ENCODE measurements around the gene CNTNAP5.

CNTNAP5 gene

DNA sequence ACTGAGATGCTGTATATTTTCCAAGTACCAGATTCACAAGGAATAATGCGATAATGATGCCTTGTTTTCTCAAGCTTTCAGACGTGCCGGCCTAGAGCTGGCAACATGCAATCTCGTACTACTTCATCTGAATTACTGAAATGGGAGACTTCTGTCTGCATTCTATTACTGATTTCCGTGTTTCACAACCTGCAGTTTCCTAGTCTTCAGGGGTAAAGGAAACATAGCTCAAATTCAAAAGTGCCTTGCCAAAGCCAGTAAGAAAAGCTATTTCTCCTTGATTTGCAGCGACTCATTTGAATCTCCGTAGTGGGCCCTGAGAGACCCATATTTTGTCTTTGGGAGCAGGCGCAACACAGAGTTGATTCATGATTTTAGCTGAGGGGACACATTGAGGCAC lies 289.0 kb downstream of the CNTNAP5 start:
- H3K9me3 Mint-ChIP-seq = peaks cover 5 to 13% of the 10 kb centered on the region in 2 donors
- no peak overlapping the region for H3K27ac Mint-ChIP-seq
- no peaks in the 10 kb centered on the region for H3K4me1 Mint-ChIP-seq (ENCODE audit: low read depth in 2 of 2)
- no peaks in the 10 kb centered on the region for H3K36me3 Mint-ChIP-seq (ENCODE audit: insufficient read depth)
- H3K27me3 Mint-ChIP-seq = no peaks in the 10 kb centered on the region
- DNase-seq (no peak), ATAC-seq (replicated peaks) (no peak)
- no peak overlapping the region for H3K4me3 Mint-ChIP-seq

DNA sequence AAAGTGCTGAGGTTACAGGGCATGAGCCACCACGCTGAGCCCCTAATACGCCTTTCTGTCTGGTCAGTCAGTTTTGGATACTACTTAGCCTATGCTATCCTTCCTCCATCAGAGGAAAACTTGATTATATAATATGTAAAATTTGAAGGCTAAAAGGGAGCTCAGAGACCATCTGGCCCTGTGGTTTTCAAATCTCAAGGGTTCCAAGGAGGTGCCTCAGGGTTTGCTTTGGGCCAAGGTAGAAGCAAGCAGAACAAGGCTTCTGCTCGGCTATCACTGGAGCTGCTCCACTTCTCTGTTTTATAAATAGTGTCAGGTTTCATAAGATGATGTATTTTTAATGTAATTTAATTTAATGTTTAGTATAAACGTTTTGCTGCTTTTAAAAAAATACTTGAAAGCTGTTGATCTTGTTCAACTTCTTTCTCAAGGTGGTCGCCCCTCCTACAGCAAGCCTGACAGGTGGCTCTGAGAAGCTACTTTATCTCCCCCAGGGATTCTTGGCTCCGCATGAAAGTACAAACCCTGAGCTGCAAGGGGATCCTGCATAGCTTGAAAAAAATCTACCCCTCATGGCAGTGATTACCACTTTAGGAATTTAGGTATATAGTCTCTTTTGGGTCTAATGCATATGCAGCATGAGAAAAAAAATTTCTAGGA lies 290.3 kb downstream of the CNTNAP5 start:
- Mint-ChIP-seq H3K36me3 (ENCODE audit: insufficient read depth) (no peaks in the 10 kb centered on the region), H3K9me3 (peaks cover 8 to 20% of the 10 kb centered on the region in 2 donors), H3K27ac (no peak overlapping the region), H3K27me3 (no peaks in the 10 kb centered on the region), H3K4me1 (ENCODE audit: low read depth in 2 of 2) (no peaks in the 10 kb centered on the region), H3K4me3 (no peak overlapping the region)
- ATAC-seq (replicated peaks) (no peak), DNase-seq (no peak)

DNA sequence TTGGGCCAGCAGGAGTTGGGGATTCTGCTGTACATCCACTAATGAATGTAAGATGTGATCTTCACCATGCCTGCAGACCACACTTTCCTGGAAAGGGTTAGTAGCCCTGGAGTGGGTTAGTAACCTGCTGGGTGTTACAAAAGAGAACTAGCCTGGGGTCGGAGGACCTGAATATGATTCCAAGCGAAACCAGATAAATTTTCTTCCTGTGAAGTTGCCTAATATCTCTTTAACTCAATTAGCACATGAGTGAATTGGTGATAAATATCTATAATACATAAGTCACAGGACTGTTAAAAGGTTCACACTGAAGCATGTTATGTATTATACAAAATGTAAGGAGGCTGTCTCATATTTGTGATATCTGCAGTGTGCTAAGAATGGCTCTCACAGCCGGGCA lies 291.0 kb downstream of the CNTNAP5 start:
- Mint-ChIP-seq H3K4me1 (ENCODE audit: low read depth in 2 of 2) (no peaks in the 10 kb centered on the region), H3K27me3 (no peaks in the 10 kb centered on the region), H3K4me3 (no peak overlapping the region), H3K36me3 (ENCODE audit: insufficient read depth) (no peaks in the 10 kb centered on the region), H3K27ac (no peak overlapping the region), H3K9me3 (peaks cover 11 to 23% of the 10 kb centered on the region in 2 donors)
- DNase-seq = no peak
- ATAC-seq (replicated peaks) = no peak

DNA sequence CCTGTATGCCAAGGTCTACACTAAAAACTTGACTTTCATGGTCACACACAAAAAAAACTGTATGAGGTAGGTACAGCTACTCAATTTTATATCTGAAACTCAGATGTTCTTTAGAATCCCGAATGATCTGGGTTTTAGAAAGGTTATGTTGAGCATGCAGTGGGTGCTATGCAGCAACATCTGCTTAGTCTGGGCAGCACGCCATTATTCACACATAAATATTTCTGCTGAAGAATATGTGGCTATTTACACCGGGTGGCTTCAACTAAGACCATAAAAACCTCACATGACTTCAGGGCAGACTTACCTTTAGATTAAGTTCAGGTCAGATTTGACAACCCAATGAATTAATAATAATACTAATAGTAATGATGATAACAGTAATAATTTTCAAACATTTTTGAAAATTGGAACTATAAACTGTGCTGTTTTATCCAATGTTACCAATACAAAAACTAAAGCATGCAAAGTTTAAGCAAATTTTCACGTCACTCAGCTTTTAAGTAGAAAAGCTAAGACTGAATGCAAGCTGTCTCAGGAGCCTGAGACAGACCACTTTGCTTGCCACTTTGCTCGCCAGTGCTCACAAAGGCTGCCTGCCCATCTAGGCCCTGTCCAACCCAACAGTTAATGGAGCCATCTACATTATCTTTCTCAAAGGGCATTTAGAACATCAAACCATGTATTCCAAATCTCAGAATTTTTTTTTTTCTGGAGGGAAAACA lies 292.0 kb downstream of the CNTNAP5 start:
- Mint-ChIP-seq H3K9me3 (peaks cover 9 to 16% of the 10 kb centered on the region in 2 donors), H3K36me3 (ENCODE audit: insufficient read depth) (no peaks in the 10 kb centered on the region), H3K4me3 (no peak overlapping the region), H3K27me3 (no peaks in the 10 kb centered on the region), H3K4me1 (ENCODE audit: low read depth in 2 of 2) (no peaks in the 10 kb centered on the region), H3K27ac (no peak overlapping the region)
- ATAC-seq (replicated peaks) (no peak), DNase-seq (no peak)

DNA sequence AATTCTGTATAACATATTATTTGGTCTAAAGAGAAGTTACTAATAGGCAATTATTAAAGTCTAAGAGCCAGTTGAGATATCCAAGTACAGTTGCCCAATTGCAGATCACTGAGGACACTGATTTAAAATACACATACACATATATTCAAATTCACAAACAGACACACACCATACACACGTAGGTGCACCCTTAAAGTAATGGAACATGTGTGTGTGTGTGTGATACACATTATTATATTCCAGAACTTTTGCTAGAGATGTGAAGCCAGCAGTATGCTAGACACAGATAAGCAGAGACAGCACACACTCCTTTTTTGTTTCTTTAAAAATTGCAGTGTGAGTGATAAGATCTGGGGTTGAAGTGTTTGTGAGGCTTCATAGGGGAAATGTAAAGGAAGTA lies 292.5 kb downstream of the CNTNAP5 start:
- peaks cover 9 to 15% of the 10 kb centered on the region in 2 donors for H3K9me3 Mint-ChIP-seq
- H3K4me1 Mint-ChIP-seq (ENCODE audit: low read depth in 2 of 2) = no peaks in the 10 kb centered on the region
- H3K27ac Mint-ChIP-seq = no peak overlapping the region
- no peaks in the 10 kb centered on the region for H3K36me3 Mint-ChIP-seq (ENCODE audit: insufficient read depth)
- H3K27me3 Mint-ChIP-seq = no peaks in the 10 kb centered on the region
- no peak for ATAC-seq (replicated peaks)
- DNase-seq = no peak
- no peak overlapping the region for H3K4me3 Mint-ChIP-seq

DNA sequence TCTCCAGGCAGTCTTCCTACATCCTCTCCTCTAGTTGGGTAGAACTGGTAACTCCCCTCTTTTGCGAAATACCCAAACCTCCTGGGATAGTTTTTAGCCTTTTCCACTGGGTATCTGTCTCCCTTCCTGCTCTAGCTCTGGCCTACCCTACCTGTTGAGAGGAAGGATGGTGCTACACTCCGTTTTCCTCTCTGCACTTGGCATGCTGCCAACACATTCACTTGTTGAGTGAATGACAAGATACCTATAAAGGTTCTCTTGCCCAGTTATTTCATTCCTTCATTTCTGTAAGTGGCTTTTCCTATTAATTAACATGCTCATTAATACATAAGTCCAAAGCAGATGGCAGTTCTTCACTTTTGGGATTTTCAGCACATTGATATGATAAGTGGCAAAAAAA lies 293.8 kb downstream of the CNTNAP5 start:
- H3K4me3 Mint-ChIP-seq = no peak overlapping the region
- H3K4me1 Mint-ChIP-seq (ENCODE audit: low read depth in 2 of 2) = no peaks in the 10 kb centered on the region
- no peaks in the 10 kb centered on the region for H3K36me3 Mint-ChIP-seq (ENCODE audit: insufficient read depth)
- no peaks in the 10 kb centered on the region for H3K27me3 Mint-ChIP-seq
- DNase-seq (no peak), ATAC-seq (replicated peaks) (no peak)
- H3K9me3 Mint-ChIP-seq = peaks cover 11 to 21% of the 10 kb centered on the region in 2 donors
- H3K27ac Mint-ChIP-seq = no peak overlapping the region

DNA sequence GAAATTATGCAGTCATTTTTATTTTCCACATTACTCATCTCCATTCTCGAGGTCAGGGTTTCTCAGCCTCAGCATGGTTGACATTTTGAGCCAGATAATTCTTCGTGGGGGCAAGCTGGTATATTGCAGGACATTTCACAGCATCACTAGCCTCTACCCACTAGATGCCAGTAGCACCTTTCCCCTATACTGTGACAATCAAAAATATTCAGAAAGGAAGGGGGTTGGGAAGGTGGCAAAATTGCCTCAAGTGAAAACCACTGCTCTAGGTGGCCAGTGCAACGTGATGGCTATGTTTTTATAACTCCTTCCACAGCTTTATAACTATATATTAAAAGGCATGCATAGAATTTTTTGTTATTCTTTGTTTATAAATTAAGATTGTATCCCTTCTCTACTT lies 294.5 kb downstream of the CNTNAP5 start:
- no peaks in the 10 kb centered on the region for H3K4me1 Mint-ChIP-seq (ENCODE audit: low read depth in 2 of 2)
- no peaks in the 10 kb centered on the region for H3K27me3 Mint-ChIP-seq
- ATAC-seq (replicated peaks) (no peak), DNase-seq (no peak)
- H3K36me3 Mint-ChIP-seq (ENCODE audit: insufficient read depth) = no peaks in the 10 kb centered on the region
- H3K9me3 Mint-ChIP-seq = peaks cover 15 to 28% of the 10 kb centered on the region in 2 donors
- no peak overlapping the region for H3K4me3 Mint-ChIP-seq
- no peak overlapping the region for H3K27ac Mint-ChIP-seq

DNA sequence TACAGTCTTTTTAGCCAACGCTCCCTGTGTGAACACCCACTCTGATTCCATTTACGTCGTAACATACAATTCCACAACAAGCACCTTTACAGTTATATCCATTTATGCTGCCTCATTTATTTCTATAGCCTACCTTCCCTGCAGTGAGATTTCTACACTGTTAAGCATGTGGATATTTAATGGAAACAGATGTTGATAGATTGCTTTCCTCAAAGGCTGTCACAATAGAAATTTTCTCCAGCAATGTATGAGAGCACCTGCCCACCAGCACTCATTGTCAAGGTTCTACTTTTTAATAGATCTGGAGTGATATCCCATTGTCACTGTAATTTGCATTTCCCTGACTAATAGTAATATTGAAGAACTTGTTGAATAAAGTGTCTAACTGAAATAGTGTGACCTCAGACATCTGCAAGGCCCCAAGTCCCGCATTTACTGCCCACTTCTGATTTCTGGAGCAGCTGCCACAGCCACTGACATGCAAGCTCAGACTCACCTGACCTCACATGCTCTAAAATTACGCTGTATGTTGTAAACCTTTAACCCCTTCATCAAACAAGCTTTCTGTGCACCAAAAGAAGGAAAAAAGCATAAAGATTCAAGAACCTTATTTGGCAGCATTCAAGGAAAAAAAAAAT lies 295.1 kb downstream of the CNTNAP5 start:
- no peak overlapping the region for H3K4me3 Mint-ChIP-seq
- no peaks in the 10 kb centered on the region for H3K4me1 Mint-ChIP-seq (ENCODE audit: low read depth in 2 of 2)
- H3K36me3 Mint-ChIP-seq (ENCODE audit: insufficient read depth) = no peaks in the 10 kb centered on the region
- DNase-seq (no peak), ATAC-seq (replicated peaks) (no peak)
- no peaks in the 10 kb centered on the region for H3K27me3 Mint-ChIP-seq
- H3K9me3 Mint-ChIP-seq = peaks cover 19 to 31% of the 10 kb centered on the region in 2 donors
- H3K27ac Mint-ChIP-seq = no peak overlapping the region

DNA sequence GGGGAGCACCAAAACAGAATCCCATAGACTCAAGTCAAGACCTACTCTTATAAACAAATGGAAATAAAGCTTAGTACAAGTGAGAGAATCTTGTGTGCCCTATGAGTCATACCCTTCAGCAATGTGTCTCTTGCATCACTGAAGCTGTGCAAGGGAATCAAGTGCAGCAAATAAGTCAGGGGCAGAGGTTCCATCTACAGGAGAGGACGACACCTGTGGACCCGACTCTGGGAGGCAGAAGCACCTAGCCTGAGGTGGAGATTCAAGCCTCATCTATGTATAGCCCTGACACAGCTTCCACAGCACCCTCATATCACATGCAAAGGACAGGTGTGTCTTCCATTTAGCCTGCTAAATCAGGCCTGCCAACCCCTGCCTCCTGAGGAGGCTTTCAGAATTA lies 298.2 kb downstream of the CNTNAP5 start:
- Mint-ChIP-seq H3K27me3 (no peaks in the 10 kb centered on the region), H3K36me3 (ENCODE audit: insufficient read depth) (no peaks in the 10 kb centered on the region), H3K9me3 (peaks cover 18 to 31% of the 10 kb centered on the region in 2 donors), H3K27ac (no peak overlapping the region), H3K4me3 (no peak overlapping the region), H3K4me1 (ENCODE audit: low read depth in 2 of 2) (no peaks in the 10 kb centered on the region)
- ATAC-seq (replicated peaks) (no peak), DNase-seq (no peak)

DNA sequence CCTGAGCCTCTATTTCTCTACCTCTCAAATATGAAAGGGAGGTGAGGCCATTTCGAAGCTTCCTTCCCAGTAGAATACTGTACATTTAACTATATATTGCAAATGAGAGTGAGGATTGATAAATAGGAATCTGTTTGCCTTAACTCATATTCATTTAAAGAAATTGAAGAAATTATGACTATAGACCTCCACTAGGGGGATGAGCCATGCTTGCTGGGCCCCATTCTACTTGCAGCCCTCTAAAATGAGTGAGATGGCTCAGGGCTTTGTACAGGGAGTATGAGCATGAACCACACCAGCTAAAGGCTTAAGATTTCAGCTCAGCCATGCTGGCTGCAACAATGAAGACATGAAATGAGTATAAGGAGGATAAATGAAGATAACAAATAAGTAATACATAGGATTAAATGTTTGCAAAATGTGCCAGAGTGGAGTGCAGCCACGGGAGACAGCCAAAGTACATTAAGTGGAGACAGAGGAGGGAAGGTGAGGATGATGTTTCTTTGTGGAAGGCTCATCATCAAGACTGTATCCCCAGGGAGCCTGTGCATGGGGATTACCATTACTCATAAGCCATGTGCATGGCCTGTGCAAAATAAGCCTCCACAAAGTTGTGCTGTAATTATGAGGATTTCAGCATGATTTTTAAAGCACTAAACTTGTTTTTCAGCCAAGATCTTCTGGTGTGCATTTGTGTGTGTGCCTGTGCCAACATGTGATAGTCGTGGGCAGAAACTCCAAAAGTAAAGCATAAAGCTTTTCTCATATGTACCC lies 300.8 kb downstream of the CNTNAP5 start:
- DNase-seq (no peak), ATAC-seq (replicated peaks) (no peak)
- Mint-ChIP-seq H3K4me3 (no peak overlapping the region), H3K27ac (no peak overlapping the region), H3K4me1 (ENCODE audit: low read depth in 2 of 2) (no peaks in the 10 kb centered on the region), H3K36me3 (ENCODE audit: insufficient read depth) (no peaks in the 10 kb centered on the region), H3K27me3 (no peaks in the 10 kb centered on the region), H3K9me3 (peaks cover 16% of the 10 kb centered on the region in 2 donors)

DNA sequence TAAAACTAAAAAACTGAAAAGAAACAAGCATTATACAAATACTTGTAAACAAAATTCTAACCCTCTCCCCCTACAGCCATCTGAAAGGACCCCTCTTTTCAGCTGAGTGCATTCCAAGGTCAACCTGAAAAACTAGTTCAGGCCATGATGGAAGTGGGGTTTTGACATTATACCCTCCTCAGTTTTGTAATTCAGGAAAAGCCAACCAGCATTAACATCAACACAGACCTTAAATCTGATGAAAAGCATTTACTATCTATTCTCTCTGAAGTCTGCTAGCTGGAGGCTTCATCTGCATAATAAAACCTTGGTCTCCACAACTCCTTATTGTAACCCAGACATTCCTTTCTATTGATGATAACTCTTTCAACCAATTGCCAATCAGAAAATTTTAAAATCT lies 302.2 kb downstream of the CNTNAP5 start:
- DNase-seq (no peak), ATAC-seq (replicated peaks) (no peak)
- peaks cover 16% of the 10 kb centered on the region in 2 donors for H3K9me3 Mint-ChIP-seq
- no peak overlapping the region for H3K4me3 Mint-ChIP-seq
- no peaks in the 10 kb centered on the region for H3K27me3 Mint-ChIP-seq
- H3K4me1 Mint-ChIP-seq (ENCODE audit: low read depth in 2 of 2) = no peaks in the 10 kb centered on the region
- H3K36me3 Mint-ChIP-seq (ENCODE audit: insufficient read depth) = no peaks in the 10 kb centered on the region
- H3K27ac Mint-ChIP-seq = no peak overlapping the region

DNA sequence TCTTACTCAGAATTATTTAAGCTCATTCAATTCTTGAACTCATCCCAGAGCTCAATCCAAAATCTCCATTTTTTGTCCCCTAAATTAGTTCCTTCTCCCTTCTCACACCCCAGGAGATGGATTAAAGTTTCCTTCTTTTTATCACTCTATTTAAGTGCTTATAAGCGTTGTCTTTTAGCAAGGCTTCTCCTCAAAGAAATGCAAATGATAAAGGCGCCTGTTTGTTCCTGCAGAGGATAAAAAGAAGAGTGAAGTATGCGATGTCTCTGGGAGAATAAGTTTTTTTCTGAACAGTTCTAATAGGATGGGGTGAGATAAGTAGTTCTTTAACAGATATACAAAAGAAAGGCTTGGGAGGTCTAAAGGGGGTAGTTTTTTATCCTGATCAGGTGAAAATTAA lies 303.3 kb downstream of the CNTNAP5 start:
- Mint-ChIP-seq H3K4me1 (ENCODE audit: low read depth in 2 of 2) (no peaks in the 10 kb centered on the region), H3K4me3 (no peak overlapping the region)
- no peak for ATAC-seq (replicated peaks)

DNA sequence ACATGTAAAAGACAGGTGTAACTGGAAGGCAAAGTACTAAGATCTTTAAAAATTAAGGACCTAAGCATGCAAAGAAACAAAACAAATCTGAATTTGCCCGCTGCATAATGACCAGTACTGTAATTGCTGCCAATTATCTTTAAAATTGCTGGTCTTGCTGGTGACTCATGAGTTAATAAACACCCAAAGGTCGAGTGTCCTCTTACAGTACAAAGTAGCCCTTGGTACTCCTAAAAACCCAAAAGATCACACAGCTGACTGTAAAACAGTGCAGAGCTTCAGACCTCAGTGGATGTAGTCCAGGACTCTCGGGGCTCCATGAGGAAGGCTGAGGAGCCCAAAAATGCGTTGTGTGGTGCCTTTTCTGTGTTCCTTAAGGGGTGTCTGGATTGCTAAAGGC lies 308.7 kb downstream of the CNTNAP5 start:
- H3K4me1 Mint-ChIP-seq (ENCODE audit: low read depth in 2 of 2) = no peaks in the 10 kb centered on the region
- peaks cover 2 to 8% of the 10 kb centered on the region in 2 donors for H3K9me3 Mint-ChIP-seq
- H3K27me3 Mint-ChIP-seq = no peaks in the 10 kb centered on the region
- H3K27ac Mint-ChIP-seq = no peak overlapping the region
- H3K4me3 Mint-ChIP-seq = no peak overlapping the region
- H3K36me3 Mint-ChIP-seq (ENCODE audit: insufficient read depth) = no peaks in the 10 kb centered on the region
- ATAC-seq (replicated peaks) (no peak), DNase-seq (no peak)

More for the DNA sequence above, 303.3 kb downstream of the CNTNAP5 start:
- Mint-ChIP-seq H3K27me3 (no peaks in the 10 kb centered on the region), H3K27ac (no peak overlapping the region), H3K36me3 (ENCODE audit: insufficient read depth) (no peaks in the 10 kb centered on the region), H3K9me3 (peaks cover 15 to 16% of the 10 kb centered on the region in 2 donors)
- DNase-seq = no peak
